ENCODE results near the gene STUB1. TPM values are rescaled to one million over a fixed set of nuclear protein-coding genes. Genes with fewer than 3 reads are reported as not detected.

The STUB1 gene
- total RNA-seq (2012; rRNA removed), result 174 and 208 TPM in 2 replicates

GRCh38 chr16:679814-680624, at the start of gene STUB1:
TSS of gene STUB1 (plus strand) at chr16:680410. CDS start at chr16:680526, 116 bp downstream.
- H3K36me3 ChIP-seq (ENCODE audit: insufficient read depth, low read length), result peaks cover 24% of the 10 kb centered on the region
- H3K9ac ChIP-seq (ENCODE audit: low read depth, low read length), result peak within 1 kb of the TSS; percentile 91
- peaks cover 44% of the 10 kb centered on the region for H3K4me1 ChIP-seq (ENCODE audit: control insufficient read depth, insufficient read depth, low read length)
- H3K9me3 ChIP-seq (replicated peaks; ENCODE audit: low read length), result no peaks in the 10 kb centered on the region
- no peaks in the 10 kb centered on the region for H3K27me3 ChIP-seq (ENCODE audit: control insufficient read depth, insufficient read depth, low read length)
- H3K4me2 ChIP-seq (ENCODE audit: low read length), result peak within 1 kb of the TSS; percentile 100
- peak within 1 kb of the TSS; percentile 96 for H3K4me3 ChIP-seq (ENCODE audit: low read length)

GRCh38 chr16:630815-631405, 49.3 kb upstream of the STUB1 start, which contains the start of gene WFIKKN1:
TSS of gene WFIKKN1 (plus strand) at chr16:630985. CDS start at chr16:631254, 269 bp downstream.
- peaks cover 13% of the 10 kb centered on the region for H3K36me3 ChIP-seq (ENCODE audit: insufficient read depth, low read length)
- no peak within 1 kb of the TSS for H3K9ac ChIP-seq (ENCODE audit: low read depth, low read length)
- H3K4me3 ChIP-seq (ENCODE audit: low read length), result no peak within 1 kb of the TSS
- no peak within 1 kb of the TSS for H3K4me2 ChIP-seq (ENCODE audit: low read length)
- H3K4me1 ChIP-seq (ENCODE audit: control insufficient read depth, insufficient read depth, low read length), result peaks cover 38% of the 10 kb centered on the region
- H3K27me3 ChIP-seq (ENCODE audit: control insufficient read depth, insufficient read depth, low read length), result no peaks in the 10 kb centered on the region
- no peaks in the 10 kb centered on the region for H3K9me3 ChIP-seq (replicated peaks; ENCODE audit: low read length)

DNA sequence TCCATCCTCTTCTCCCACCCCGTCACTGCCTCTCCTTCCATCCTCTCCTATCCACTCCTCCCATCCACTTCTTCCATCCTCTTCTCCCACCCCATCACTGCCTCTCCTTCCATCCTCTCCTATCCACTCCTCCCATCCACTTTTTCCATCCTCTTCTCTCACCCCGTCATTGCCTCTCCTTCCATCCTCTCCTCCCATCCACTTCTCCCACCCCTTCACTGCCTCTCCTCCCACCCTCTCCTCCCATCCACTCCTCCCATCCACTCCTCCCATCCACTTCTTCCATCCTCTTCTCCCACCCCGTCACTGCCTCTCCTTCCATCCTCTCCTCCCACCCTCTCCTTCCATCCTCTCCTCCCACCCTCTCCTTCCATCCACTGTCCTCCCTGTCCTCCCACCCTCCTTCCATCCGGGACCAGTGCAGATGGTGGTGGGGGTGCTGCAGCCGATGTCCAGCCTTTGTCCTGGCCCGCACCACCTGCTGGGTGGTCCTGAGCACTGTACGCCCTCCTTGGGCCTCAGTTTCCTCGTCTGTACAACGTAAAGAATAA, 48.3 kb upstream of the STUB1 start:
- no peaks in the 10 kb centered on the region for H3K9me3 ChIP-seq (replicated peaks; ENCODE audit: low read length)

GRCh38 chr16:632486-633335, 47.5 kb upstream of the STUB1 start:
- no peak overlapping the region for H3K4me2 ChIP-seq (ENCODE audit: low read length)
- peaks cover 8% of the 10 kb centered on the region for H3K36me3 ChIP-seq (ENCODE audit: insufficient read depth, low read length)
- H3K4me1 ChIP-seq (ENCODE audit: control insufficient read depth, insufficient read depth, low read length), result peaks cover 29% of the 10 kb centered on the region
- H3K9ac ChIP-seq (ENCODE audit: low read depth, low read length), result no peak overlapping the region
- no peak overlapping the region for H3K4me3 ChIP-seq (ENCODE audit: low read length)
- H3K9me3 ChIP-seq (replicated peaks; ENCODE audit: low read length), result no peaks in the 10 kb centered on the region
- H3K27me3 ChIP-seq (ENCODE audit: control insufficient read depth, insufficient read depth, low read length), result no peaks in the 10 kb centered on the region

More for the DNA sequence above, 48.3 kb upstream of the STUB1 start:
- peaks cover 32% of the 10 kb centered on the region for H3K4me1 ChIP-seq (ENCODE audit: control insufficient read depth, insufficient read depth, low read length)
- peaks cover 8% of the 10 kb centered on the region for H3K36me3 ChIP-seq (ENCODE audit: insufficient read depth, low read length)
- H3K27me3 ChIP-seq (ENCODE audit: control insufficient read depth, insufficient read depth, low read length), result no peaks in the 10 kb centered on the region
- no peak overlapping the region for H3K4me2 ChIP-seq (ENCODE audit: low read length)
- H3K4me3 ChIP-seq (ENCODE audit: low read length), result no peak overlapping the region
- H3K9ac ChIP-seq (ENCODE audit: low read depth, low read length), result no peak overlapping the region

DNA sequence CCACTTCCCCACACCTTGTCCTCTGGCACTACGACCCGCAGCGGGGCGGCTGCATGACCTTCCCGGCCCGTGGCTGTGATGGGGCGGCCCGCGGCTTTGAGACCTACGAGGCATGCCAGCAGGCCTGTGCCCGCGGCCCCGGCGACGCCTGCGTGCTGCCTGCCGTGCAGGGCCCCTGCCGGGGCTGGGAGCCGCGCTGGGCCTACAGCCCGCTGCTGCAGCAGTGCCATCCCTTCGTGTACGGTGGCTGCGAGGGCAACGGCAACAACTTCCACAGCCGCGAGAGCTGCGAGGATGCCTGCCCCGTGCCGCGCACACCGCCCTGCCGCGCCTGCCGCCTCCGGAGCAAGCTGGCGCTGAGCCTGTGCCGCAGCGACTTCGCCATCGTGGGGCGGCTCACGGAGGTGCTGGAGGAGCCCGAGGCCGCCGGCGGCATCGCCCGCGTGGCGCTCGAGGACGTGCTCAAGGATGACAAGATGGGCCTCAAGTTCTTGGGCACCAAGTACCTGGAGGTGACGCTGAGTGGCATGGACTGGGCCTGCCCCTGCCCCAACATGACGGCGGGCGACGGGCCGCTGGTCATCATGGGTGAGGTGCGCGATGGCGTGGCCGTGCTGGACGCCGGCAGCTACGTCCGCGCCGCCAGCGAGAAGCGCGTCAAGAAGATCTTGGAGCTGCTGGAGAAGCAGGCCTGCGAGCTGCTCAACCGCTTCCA, 46.7 kb upstream of the STUB1 start:
- H3K36me3 ChIP-seq (ENCODE audit: insufficient read depth, low read length), result peaks cover 8% of the 10 kb centered on the region
- H3K9me3 ChIP-seq (replicated peaks; ENCODE audit: low read length), result no peaks in the 10 kb centered on the region
- H3K4me1 ChIP-seq (ENCODE audit: control insufficient read depth, insufficient read depth, low read length), result peaks cover 25% of the 10 kb centered on the region
- H3K4me3 ChIP-seq (ENCODE audit: low read length), result no peak overlapping the region
- H3K4me2 ChIP-seq (ENCODE audit: low read length), result no peak overlapping the region
- H3K27me3 ChIP-seq (ENCODE audit: control insufficient read depth, insufficient read depth, low read length), result no peaks in the 10 kb centered on the region
- no peak overlapping the region for H3K9ac ChIP-seq (ENCODE audit: low read depth, low read length)

DNA sequence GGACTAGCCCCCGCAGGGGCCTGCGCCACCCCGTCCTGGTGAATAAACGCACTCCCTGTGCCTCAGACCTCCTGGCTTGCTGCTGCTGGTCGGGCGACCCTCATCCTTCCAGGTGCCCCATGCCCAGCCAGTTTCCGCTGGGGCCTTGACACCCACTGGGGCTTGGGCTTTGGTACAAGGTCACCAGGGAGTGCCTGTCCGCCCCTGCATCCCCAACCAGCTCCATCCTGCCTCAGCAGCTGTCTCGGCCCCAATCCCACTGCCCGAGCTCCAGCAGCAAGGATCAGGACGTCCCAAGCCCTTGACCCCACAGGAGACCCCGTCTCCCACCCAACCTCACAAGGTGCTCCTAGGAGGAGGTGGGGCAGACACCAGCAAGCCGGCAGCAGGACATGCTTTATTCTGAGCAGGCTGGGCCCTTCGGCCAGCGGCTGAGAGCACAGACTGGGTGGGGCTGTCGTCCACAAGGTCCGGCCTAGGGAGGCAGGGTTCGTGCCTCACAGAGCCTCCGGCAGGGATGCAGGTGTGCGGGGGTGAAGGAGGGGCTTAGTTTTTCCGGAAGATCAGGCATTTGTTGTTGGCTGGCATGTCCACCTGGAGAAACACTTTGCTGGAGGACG, 46.0 kb upstream of the STUB1 start:
- H3K4me3 ChIP-seq (ENCODE audit: low read length), result no peak overlapping the region
- no peak overlapping the region for H3K9ac ChIP-seq (ENCODE audit: low read depth, low read length)
- peaks cover 25% of the 10 kb centered on the region for H3K4me1 ChIP-seq (ENCODE audit: control insufficient read depth, insufficient read depth, low read length)

GRCh38 chr16:634996-635395, 45.2 kb upstream of the STUB1 start:
- Histone ChIP-seq H3K36me3 (ENCODE audit: insufficient read depth, low read length) (peaks cover 8% of the 10 kb centered on the region), H3K9me3 (replicated peaks; ENCODE audit: low read length) (no peaks in the 10 kb centered on the region), H3K9ac (ENCODE audit: low read depth, low read length) (peak overlapping the region; percentile 80), H3K4me2 (ENCODE audit: low read length) (peak overlapping the region; percentile 100), H3K27me3 (ENCODE audit: control insufficient read depth, insufficient read depth, low read length) (no peaks in the 10 kb centered on the region), H3K4me1 (ENCODE audit: control insufficient read depth, insufficient read depth, low read length) (peaks cover 22% of the 10 kb centered on the region), H3K4me3 (ENCODE audit: low read length) (peak overlapping the region; percentile 90)

More for the DNA sequence above, 46.0 kb upstream of the STUB1 start:
- Histone ChIP-seq H3K36me3 (ENCODE audit: insufficient read depth, low read length) (peaks cover 8% of the 10 kb centered on the region), H3K4me2 (ENCODE audit: low read length) (no peak overlapping the region), H3K27me3 (ENCODE audit: control insufficient read depth, insufficient read depth, low read length) (no peaks in the 10 kb centered on the region), H3K9me3 (replicated peaks; ENCODE audit: low read length) (no peaks in the 10 kb centered on the region)

DNA sequence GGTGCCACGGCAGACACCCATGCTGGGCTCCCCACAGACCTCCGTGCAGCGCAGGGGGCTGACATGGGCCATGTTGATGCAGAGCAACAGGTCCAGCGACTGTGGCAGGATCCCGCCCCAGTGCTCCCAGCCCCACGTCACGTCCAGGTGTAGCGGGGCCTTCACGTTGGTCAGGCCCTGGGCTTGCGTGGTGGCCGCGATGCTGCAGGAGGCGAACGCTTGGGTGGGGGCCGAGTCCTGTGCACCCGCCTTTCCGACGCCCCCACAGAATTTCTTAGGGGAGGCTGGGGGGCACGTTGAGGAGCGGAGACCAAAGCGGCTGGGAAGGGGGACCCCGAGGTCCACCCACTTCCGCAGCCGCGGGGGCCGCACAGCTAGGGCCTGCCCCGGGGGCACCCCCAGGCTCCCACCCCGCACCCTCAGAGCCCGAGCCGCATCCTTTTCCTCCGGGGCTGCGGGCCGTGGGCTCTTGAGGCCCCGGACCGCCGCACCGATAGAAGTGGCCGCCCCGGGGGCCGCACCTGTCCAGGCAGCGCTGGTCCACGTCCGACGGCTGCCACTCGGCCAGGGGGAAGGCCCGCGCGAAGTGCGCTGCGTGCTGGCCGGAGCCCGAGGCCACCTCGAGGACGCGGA, 44.5 kb upstream of the STUB1 start:
- H3K9ac ChIP-seq (ENCODE audit: low read depth, low read length), result peak overlapping the region; percentile 80
- no peaks in the 10 kb centered on the region for H3K9me3 ChIP-seq (replicated peaks; ENCODE audit: low read length)
- H3K27me3 ChIP-seq (ENCODE audit: control insufficient read depth, insufficient read depth, low read length), result no peaks in the 10 kb centered on the region
- peaks cover 15% of the 10 kb centered on the region for H3K4me1 ChIP-seq (ENCODE audit: control insufficient read depth, insufficient read depth, low read length)
- H3K36me3 ChIP-seq (ENCODE audit: insufficient read depth, low read length), result peaks cover 8% of the 10 kb centered on the region
- peak overlapping the region; percentile 90 for H3K4me3 ChIP-seq (ENCODE audit: low read length)
- H3K4me2 ChIP-seq (ENCODE audit: low read length), result peak overlapping the region; percentile 100

DNA sequence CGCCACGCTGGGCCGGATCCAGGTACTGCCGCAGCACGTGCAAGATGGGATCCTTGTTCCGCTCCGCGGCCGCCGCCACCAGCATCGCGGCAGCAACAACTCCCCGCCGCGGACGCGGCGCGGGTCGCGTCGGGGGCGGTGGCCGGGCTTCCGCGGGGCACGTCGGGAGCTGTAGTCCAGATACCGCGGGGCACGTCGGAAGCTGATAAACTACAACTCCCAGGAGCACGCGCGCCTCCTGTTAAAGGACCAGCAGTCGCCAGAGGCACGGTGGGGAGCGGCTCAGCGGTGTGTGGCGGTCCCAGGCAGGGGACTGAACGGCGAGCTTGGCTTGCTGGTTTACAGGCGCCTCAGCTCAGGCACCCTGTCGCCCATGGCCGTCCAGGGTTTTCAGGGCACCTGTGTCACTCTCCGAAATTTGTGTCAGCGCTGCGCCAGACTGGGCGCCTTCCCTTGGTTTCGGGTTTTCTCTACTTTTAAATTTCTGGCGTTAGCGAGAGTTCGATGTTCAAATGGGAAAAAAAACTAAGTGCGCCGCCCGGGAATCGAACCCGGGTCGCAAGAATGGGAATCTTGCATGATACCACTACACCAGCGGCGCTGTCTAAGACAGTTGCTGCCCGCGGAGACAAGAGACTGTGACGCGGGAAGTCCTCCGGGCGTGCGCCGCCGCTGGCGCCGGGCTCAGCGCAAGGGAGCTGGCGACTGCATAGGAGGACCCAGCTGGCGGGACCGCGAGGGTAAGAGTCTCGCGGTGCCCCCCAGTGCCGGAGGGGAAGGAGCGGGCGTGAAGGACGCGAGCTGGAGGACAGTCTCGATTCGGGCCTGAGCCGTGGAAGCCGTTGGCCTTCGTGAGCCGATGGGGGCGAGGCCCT, 43.8 kb upstream of the STUB1 start, which contains the start of gene METTL26:
METTL26 (minus strand) TSS at position 100 of the 875 bp plus-strand sequence; CDS start at position 85, 15 bp downstream.
- no peaks in the 10 kb centered on the region for H3K27me3 ChIP-seq (ENCODE audit: control insufficient read depth, insufficient read depth, low read length)
- H3K9me3 ChIP-seq (replicated peaks; ENCODE audit: low read length), result no peaks in the 10 kb centered on the region
- peaks cover 8% of the 10 kb centered on the region for H3K36me3 ChIP-seq (ENCODE audit: insufficient read depth, low read length)
- peaks cover 17% of the 10 kb centered on the region for H3K4me1 ChIP-seq (ENCODE audit: control insufficient read depth, insufficient read depth, low read length)
- H3K9ac ChIP-seq (ENCODE audit: low read depth, low read length), result peak within 1 kb of the TSS; percentile 80
- H3K4me3 ChIP-seq (ENCODE audit: low read length), result peak within 1 kb of the TSS; percentile 90
- peak within 1 kb of the TSS; percentile 100 for H3K4me2 ChIP-seq (ENCODE audit: low read length)
